Fibroblast of lung (primary cell): Measurements from ENCODE around the gene ADCY5. TPM values are rescaled to one million over a fixed set of nuclear protein-coding genes. Genes with fewer than 3 reads are reported as not detected.

ENCODE experiments used
- DNase-seq, 2 donors: peaks; one replicate each; pipeline versions ENCODE4 v3.0.0 to v3.0.0-alpha.2; 2010; ENCODE audit warnings: low read depth in 2 of 2
- H2AFZ ChIP-seq: 2 replicates; pipeline ENCODE4 v1.5.1; 2012; ENCODE audit warnings: low read length, control low read depth, inconsistent platforms
- H3K27ac ChIP-seq: 2 replicates; pipeline ENCODE4 v1.5.1; 2011; ENCODE audit warnings: low read length, control low read depth; ENCODE audit not compliant: insufficient read depth
- H3K27me3 ChIP-seq: 2 replicates; pipeline ENCODE4 v1.5.1; 2011; ENCODE audit warnings: mild to moderate bottlenecking, low read length; ENCODE audit not compliant: control insufficient read depth, insufficient read depth
- H3K36me3 ChIP-seq: 2 replicates; pipeline ENCODE4 v1.5.1; 2011; ENCODE audit warnings: low read length; ENCODE audit not compliant: control insufficient read depth, insufficient read depth
- H3K4me1 ChIP-seq: 2 replicates; pipeline ENCODE4 v1.5.1; 2011; ENCODE audit warnings: low read length; ENCODE audit not compliant: control insufficient read depth, insufficient read depth; ENCODE audit errors: extremely low read depth
- H3K4me2 ChIP-seq: 2 replicates; pipeline ENCODE4 v1.5.1; 2011; ENCODE audit warnings: low read length, control low read depth; ENCODE audit not compliant: insufficient read depth; ENCODE audit errors: extremely low read depth
- H3K4me3 ChIP-seq, 4 experiments: fragments of 200-600 bp in 1 of 4; sonication (generic) in 1 of 4; replicated peaks in 1 of 4; 2 replicates each; pipeline ENCODE4 v1.5.1; 2011 to 2016; ENCODE audit warnings: low read length in 4 of 4, low read depth in 3 of 4, mild to moderate bottlenecking in 3 of 4, control low read depth in 2 of 4, inconsistent platforms in 1 of 4, mixed read lengths in 1 of 4; ENCODE audit not compliant: insufficient read depth in 1 of 4; ENCODE audit errors: control extremely low read depth in 1 of 4
- H3K79me2 ChIP-seq: 2 replicates; pipeline ENCODE4 v1.5.1; 2012; ENCODE audit warnings: mild to moderate bottlenecking, low read length, inconsistent platforms; ENCODE audit not compliant: control insufficient read depth, insufficient read depth
- H3K9ac ChIP-seq: 2 replicates; pipeline ENCODE4 v1.5.1; 2011; ENCODE audit warnings: mild to moderate bottlenecking, low read length, control low read depth; ENCODE audit not compliant: insufficient read depth
- H3K9me3 ChIP-seq: 2 replicates; pipeline ENCODE4 v1.5.1; 2012; ENCODE audit warnings: low read depth, low read length; ENCODE audit not compliant: control insufficient read depth, insufficient read depth
- H4K20me1 ChIP-seq: 2 replicates; pipeline ENCODE4 v1.5.1; 2011; ENCODE audit warnings: low read length; ENCODE audit not compliant: control insufficient read depth, insufficient read depth; ENCODE audit errors: extremely low read depth
- CTCF ChIP-seq, 2 donors: IDR thresholded peaks in 1 of 2; conservative IDR thresholded peaks in 1 of 2; 1 replicate in 1 of 2; 2 replicates in 1 of 2; pipeline ENCODE4 v1.5.1; 2011 to 2012; ENCODE audit warnings: low read length in 2 of 2, control low read depth in 1 of 2, inconsistent platforms in 1 of 2, low read depth in 1 of 2, mild to moderate bottlenecking in 1 of 2
- EZH2 ChIP-seq: IDR thresholded peaks from 2 replicates; pipeline ENCODE4 v1.5.1; 2012; ENCODE audit warnings: low read length, control low read depth, mild to moderate bottlenecking; ENCODE audit errors: missing control alignments
- polyA plus RNA-seq, 2 donors: library from polyadenylated mRNA; depleted of rRNA in 1 of 2; stranded (reverse) in 1 of 2; unstranded in 1 of 2; fragments of >200 nt; gene quantifications; 2 replicates each; pipeline ENCODE4 v1.2.1, GENCODE V29; 2011 to 2012; ENCODE audit warnings: missing spikeins in 1 of 2
- total RNA-seq: library from RNA; depleted of rRNA; stranded (reverse); fragments of >200 nt; gene quantifications from 2 replicates; pipeline ENCODE4 v1.2.1, GENCODE V29; 2014

Gene ADCY5
- total and polyA plus RNA-seq, 2 donors (not counting 1 experiment from before 2014, with no cell fraction given): 0.11 to 0.50 TPM

- no peak overlapping the region for H3K9ac ChIP-seq
- H4K20me1 ChIP-seq: no peaks in the 10 kb centered on the region
Measured at GRCh38 chr3:123353850-123354233, 95.0 kb downstream of the ADCY5 start.

GRCh38 chr3:123353227-123353849, 95.6 kb downstream of the ADCY5 start:
- H3K4me2 ChIP-seq: no peak overlapping the region
- H3K4me1 ChIP-seq: no peaks in the 10 kb centered on the region
- H3K4me3 ChIP-seq: no peak overlapping the region
- peaks cover 7% of the 10 kb centered on the region for H3K27me3 ChIP-seq
- no peak overlapping the region for H3K9ac ChIP-seq
- no peak for DNase-seq
- H3K79me2 ChIP-seq: no peaks in the 10 kb centered on the region
- H3K36me3 ChIP-seq: no peaks in the 10 kb centered on the region
- no peaks in the 10 kb centered on the region for H3K9me3 ChIP-seq
- H4K20me1 ChIP-seq: no peaks in the 10 kb centered on the region
- H2AFZ ChIP-seq: no peak overlapping the region
- TF ChIP-seq EZH2 (no peak), CTCF (conservative IDR thresholded peaks at IDR 0.05 in 1 of 2, IDR thresholded peaks at IDR 0.05 in 1 of 2; ENCODE audit: low read depth in 1 of 2, low read length in 2 of 2) (no peak)
- no peak overlapping the region for H3K27ac ChIP-seq

More at GRCh38 chr3:123353850-123354233, 95.0 kb downstream of the ADCY5 start:
- TF ChIP-seq CTCF (conservative IDR thresholded peaks at IDR 0.05 in 1 of 2, IDR thresholded peaks at IDR 0.05 in 1 of 2; ENCODE audit: low read depth in 1 of 2, low read length in 2 of 2) (no peak), EZH2 (no peak)
- Histone ChIP-seq H3K27ac (no peak overlapping the region), H3K4me3 (no peak overlapping the region), H2AFZ (no peak overlapping the region), H3K36me3 (no peaks in the 10 kb centered on the region), H3K4me1 (no peaks in the 10 kb centered on the region), H3K9me3 (no peaks in the 10 kb centered on the region), H3K27me3 (peaks cover 7% of the 10 kb centered on the region), H3K4me2 (no peak overlapping the region), H3K79me2 (no peaks in the 10 kb centered on the region)
- peak in 1 of 2 donors; percentile 71 for DNase-seq

GRCh38 chr3:123352134-123352554, 96.7 kb downstream of the ADCY5 start:
- H3K4me3 ChIP-seq: no peak overlapping the region
- H4K20me1 ChIP-seq: no peaks in the 10 kb centered on the region
- no peak overlapping the region for H2AFZ ChIP-seq
- no peak overlapping the region for H3K27ac ChIP-seq
- TF ChIP-seq CTCF (conservative IDR thresholded peaks at IDR 0.05 in 1 of 2, IDR thresholded peaks at IDR 0.05 in 1 of 2; ENCODE audit: low read depth in 1 of 2, low read length in 2 of 2) (no peak), EZH2 (no peak)
- no peak overlapping the region for H3K9ac ChIP-seq
- no peaks in the 10 kb centered on the region for H3K4me1 ChIP-seq
- no peak overlapping the region for H3K4me2 ChIP-seq
- no peak for DNase-seq
- peaks cover 9% of the 10 kb centered on the region for H3K27me3 ChIP-seq
- H3K36me3 ChIP-seq: no peaks in the 10 kb centered on the region
- H3K9me3 ChIP-seq: no peaks in the 10 kb centered on the region
- H3K79me2 ChIP-seq: no peaks in the 10 kb centered on the region
